Tibial artery (tissue), 4 donors: ENCODE data around the gene CTNND2.

Experiments used
- DNase-seq, 2 donors: peaks; one replicate each; pipeline ENCODE4 v3.0.0-alpha.2; 2019
- H3K27ac ChIP-seq, 2 donors: fragments of 200-600 bp; sonication (generic) in 1 of 2; 1 replicate in 1 of 2; 2 replicates in 1 of 2; pipeline ENCODE4 v1.5.1; 2018 to 2019; ENCODE audit warnings: mild to moderate bottlenecking in 1 of 2
- H3K27me3 ChIP-seq, 2 donors: fragments of 200-600 bp; sonication (generic) in 1 of 2; one replicate each; pipeline versions ENCODE4 v1.5.1 to v1.6.0; 2016 to 2019
- H3K36me3 ChIP-seq, 3 donors: fragments of 200-600 bp; sonication (generic) in 2 of 3; one replicate each; pipeline ENCODE4 v1.5.1; 2016 to 2019; ENCODE audit warnings: mild to moderate bottlenecking in 2 of 3
- H3K4me1 ChIP-seq, 4 donors: fragments of 200-600 bp; sonication (generic) in 2 of 4; 1 replicate in 3 of 4; 2 replicates in 1 of 4; pipeline ENCODE4 v1.5.1; 2016 to 2019
- H3K4me3 ChIP-seq, 2 donors: fragments of 200-600 bp; sonication (generic) in 1 of 2; 1 replicate in 1 of 2; 2 replicates in 1 of 2; pipeline ENCODE4 v1.5.1; 2018 to 2019; ENCODE audit warnings: mild to moderate bottlenecking in 2 of 2
- H3K9me3 ChIP-seq, 3 donors: fragments of 200-600 bp; sonication (generic) in 1 of 3; one replicate each; pipeline ENCODE4 v1.5.1; 2016 to 2019
- intact Hi-C: fragments of 100-400 bp; cut with DNase I; formaldehyde crosslinking; loops from one replicate; pipeline ENCODE4 v1.15.0; 2023; ENCODE audit warnings: low total_unique reads
- TF ChIP-seq, protein P1 (sequence below), 2 experiments: fragments of 200-600 bp in 1 of 2; fragments of 450-650 bp in 1 of 2; IDR thresholded peaks; one replicate each; pipeline ENCODE4 v1.5.1; 2017 to 2019; ENCODE audit warnings: antibody characterized with exemption in 2 of 2, mild to moderate bottlenecking in 1 of 2, moderate library complexity in 1 of 2

The CTNND2 gene

GRCh38 chr5:11104210-11104609, 800.0 kb downstream of the CTNND2 start:
- intact Hi-C loops: no loop called here
- H3K27me3 ChIP-seq: no peaks in the 10 kb centered on the region
- no peak for DNase-seq
- no peaks in the 10 kb centered on the region for H3K9me3 ChIP-seq
- H3K27ac ChIP-seq: no peak overlapping the region
- TF ChIP-seq, protein P1, sequence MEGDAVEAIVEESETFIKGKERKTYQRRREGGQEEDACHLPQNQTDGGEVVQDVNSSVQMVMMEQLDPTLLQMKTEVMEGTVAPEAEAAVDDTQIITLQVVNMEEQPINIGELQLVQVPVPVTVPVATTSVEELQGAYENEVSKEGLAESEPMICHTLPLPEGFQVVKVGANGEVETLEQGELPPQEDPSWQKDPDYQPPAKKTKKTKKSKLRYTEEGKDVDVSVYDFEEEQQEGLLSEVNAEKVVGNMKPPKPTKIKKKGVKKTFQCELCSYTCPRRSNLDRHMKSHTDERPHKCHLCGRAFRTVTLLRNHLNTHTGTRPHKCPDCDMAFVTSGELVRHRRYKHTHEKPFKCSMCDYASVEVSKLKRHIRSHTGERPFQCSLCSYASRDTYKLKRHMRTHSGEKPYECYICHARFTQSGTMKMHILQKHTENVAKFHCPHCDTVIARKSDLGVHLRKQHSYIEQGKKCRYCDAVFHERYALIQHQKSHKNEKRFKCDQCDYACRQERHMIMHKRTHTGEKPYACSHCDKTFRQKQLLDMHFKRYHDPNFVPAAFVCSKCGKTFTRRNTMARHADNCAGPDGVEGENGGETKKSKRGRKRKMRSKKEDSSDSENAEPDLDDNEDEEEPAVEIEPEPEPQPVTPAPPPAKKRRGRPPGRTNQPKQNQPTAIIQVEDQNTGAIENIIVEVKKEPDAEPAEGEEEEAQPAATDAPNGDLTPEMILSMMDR (IDR thresholded peaks at IDR 0.05): no peak
- H3K4me1 ChIP-seq: no peaks in the 10 kb centered on the region
- no peak overlapping the region for H3K4me3 ChIP-seq
- no peaks in the 10 kb centered on the region for H3K36me3 ChIP-seq

GRCh38 chr5:11084111-11084510, 820.1 kb downstream of the CTNND2 start:
- intact Hi-C loops: no loop called here
- Histone ChIP-seq H3K9me3 (peaks cover 0 to 4% (median 0%) of the 10 kb centered on the region in 3 donors), H3K4me3 (no peak overlapping the region), H3K4me1 (no peaks in the 10 kb centered on the region), H3K27ac (no peak overlapping the region), H3K27me3 (no peaks in the 10 kb centered on the region), H3K36me3 (no peaks in the 10 kb centered on the region)
- TF ChIP-seq, protein P1 (IDR thresholded peaks at IDR 0.05): no peak
- DNase-seq: no peak

GRCh38 chr5:11082404-11082945, 821.8 kb downstream of the CTNND2 start:
- no peaks in the 10 kb centered on the region for H3K9me3 ChIP-seq
- H3K36me3 ChIP-seq: no peaks in the 10 kb centered on the region
- no peak for DNase-seq
- H3K27ac ChIP-seq: no peak overlapping the region
- no peaks in the 10 kb centered on the region for H3K4me1 ChIP-seq
- TF ChIP-seq, protein P1 (IDR thresholded peaks at IDR 0.05): no peak
- intact Hi-C loops: no loop called here
- peaks cover 0 to 4% of the 10 kb centered on the region in 2 donors for H3K27me3 ChIP-seq
- H3K4me3 ChIP-seq: no peak overlapping the region

- intact Hi-C loops: no loop called here
- Histone ChIP-seq H3K4me1 (no peaks in the 10 kb centered on the region), H3K9me3 (no peaks in the 10 kb centered on the region), H3K4me3 (no peak overlapping the region), H3K27me3 (peaks cover 0 to 4% of the 10 kb centered on the region in 2 donors), H3K36me3 (no peaks in the 10 kb centered on the region), H3K27ac (no peak overlapping the region)
- DNase-seq: no peak
- TF ChIP-seq, protein P1 (IDR thresholded peaks at IDR 0.05): no peak
Measured at GRCh38 chr5:11076945-11077613, 827.2 kb downstream of the CTNND2 start.

- Histone ChIP-seq H3K4me3 (no peak overlapping the region), H3K4me1 (no peaks in the 10 kb centered on the region), H3K27me3 (peaks cover 0 to 4% of the 10 kb centered on the region in 2 donors), H3K27ac (no peak overlapping the region), H3K36me3 (no peaks in the 10 kb centered on the region), H3K9me3 (no peaks in the 10 kb centered on the region)
- TF ChIP-seq, protein P1 (IDR thresholded peaks at IDR 0.05): no peak
- intact Hi-C loops: no loop called here
- no peak for DNase-seq
Measured at GRCh38 chr5:11075035-11075805, 829.0 kb downstream of the CTNND2 start.
